HCT116 (cell line): ENCODE measurements around the gene PPFIBP1.

Experiments
- EGR1 ChIP-seq: IDR thresholded peaks from 2 replicates; pipeline ENCODE4 v1.6.1; 2012; ENCODE audit warnings: low read depth
- EZH2 ChIP-seq: fragments of 200-600 bp; sonication (generic); IDR thresholded peaks from 2 replicates; pipeline ENCODE4 v1.6.1; 2017; ENCODE audit warnings: antibody characterized with exemption, mixed run types
- POLR2A ChIP-seq: IDR thresholded peaks from 2 replicates; pipeline ENCODE4 v1.7.0; 2011; ENCODE audit warnings: borderline replicate concordance; ENCODE audit not compliant: insufficient read depth, insufficient read length; ENCODE audit errors: extremely low read depth
- POLR2AphosphoS5 ChIP-seq: IDR thresholded peaks from 2 replicates; pipeline ENCODE4 v1.6.1; 2011; ENCODE audit warnings: mild to moderate bottlenecking, low read depth, low read length, moderate library complexity
- SIN3A ChIP-seq: IDR thresholded peaks from 2 replicates; pipeline ENCODE4 v1.6.1; 2012; ENCODE audit warnings: low read depth
- TCF7L2 ChIP-seq: IDR thresholded peaks from 2 replicates; pipeline ENCODE4 v1.7.0; 2011; ENCODE audit warnings: borderline replicate concordance, inconsistent platforms; ENCODE audit not compliant: insufficient read depth, insufficient read length; ENCODE audit errors: extremely low read depth
- TF ChIP-seq, protein P1 (sequence below), 3 experiments: fragments of 200-600 bp in 1 of 3; sonication (generic) in 1 of 3; IDR thresholded peaks in 2 of 3; conservative IDR thresholded peaks in 1 of 3; 2 replicates each; pipeline ENCODE4 v1.5.1; 2012 to 2017; ENCODE audit warnings: low read depth in 2 of 3, low read length in 2 of 3, antibody characterized with exemption in 1 of 3, borderline replicate concordance in 1 of 3, control low read depth in 1 of 3, mild to moderate bottlenecking in 1 of 3, mixed read lengths in 1 of 3, mixed run types in 1 of 3, moderate library complexity in 1 of 3; ENCODE audit not compliant: insufficient read depth in 1 of 3
- TF ChIP-seq, protein P2 (sequence below): IDR thresholded peaks from 2 replicates; pipeline ENCODE4 v1.6.1; 2012; ENCODE audit warnings: low read depth

DNA sequence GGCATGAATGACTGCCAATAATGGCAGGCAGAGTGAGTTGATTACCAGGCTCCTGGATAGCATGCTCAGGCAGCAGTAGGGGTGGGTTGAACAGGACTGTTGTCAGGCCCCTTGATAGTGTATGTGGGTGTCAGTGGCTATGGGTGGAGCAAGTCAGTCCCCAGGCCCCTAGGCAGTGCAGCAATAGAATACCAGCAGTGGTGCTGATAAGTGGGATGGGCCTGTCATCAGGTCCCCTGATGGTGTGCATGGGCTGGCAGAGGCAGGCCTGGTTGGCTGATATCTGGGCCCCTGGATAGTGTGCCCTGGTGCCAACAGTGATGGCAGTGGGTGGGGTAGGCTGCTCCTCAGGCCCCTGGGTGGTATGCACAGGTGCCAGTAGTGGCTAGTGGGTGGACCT, 45.1 kb upstream of the PPFIBP1 start:
- TF ChIP-seq, protein P1, sequence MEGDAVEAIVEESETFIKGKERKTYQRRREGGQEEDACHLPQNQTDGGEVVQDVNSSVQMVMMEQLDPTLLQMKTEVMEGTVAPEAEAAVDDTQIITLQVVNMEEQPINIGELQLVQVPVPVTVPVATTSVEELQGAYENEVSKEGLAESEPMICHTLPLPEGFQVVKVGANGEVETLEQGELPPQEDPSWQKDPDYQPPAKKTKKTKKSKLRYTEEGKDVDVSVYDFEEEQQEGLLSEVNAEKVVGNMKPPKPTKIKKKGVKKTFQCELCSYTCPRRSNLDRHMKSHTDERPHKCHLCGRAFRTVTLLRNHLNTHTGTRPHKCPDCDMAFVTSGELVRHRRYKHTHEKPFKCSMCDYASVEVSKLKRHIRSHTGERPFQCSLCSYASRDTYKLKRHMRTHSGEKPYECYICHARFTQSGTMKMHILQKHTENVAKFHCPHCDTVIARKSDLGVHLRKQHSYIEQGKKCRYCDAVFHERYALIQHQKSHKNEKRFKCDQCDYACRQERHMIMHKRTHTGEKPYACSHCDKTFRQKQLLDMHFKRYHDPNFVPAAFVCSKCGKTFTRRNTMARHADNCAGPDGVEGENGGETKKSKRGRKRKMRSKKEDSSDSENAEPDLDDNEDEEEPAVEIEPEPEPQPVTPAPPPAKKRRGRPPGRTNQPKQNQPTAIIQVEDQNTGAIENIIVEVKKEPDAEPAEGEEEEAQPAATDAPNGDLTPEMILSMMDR (IDR thresholded peaks at IDR 0.05 in 2 of 3, conservative IDR thresholded peaks at IDR 0.05 in 1 of 3; ENCODE audit: borderline replicate concordance in 1 of 3, insufficient read depth in 1 of 3, low read depth in 2 of 3, low read length in 2 of 3), result no peak
- TF ChIP-seq POLR2AphosphoS5 (no peak), EZH2 (no peak), POLR2A (no peak), SIN3A (no peak), TCF7L2 (no peak), EGR1 (no peak)
- TF ChIP-seq, protein P2, sequence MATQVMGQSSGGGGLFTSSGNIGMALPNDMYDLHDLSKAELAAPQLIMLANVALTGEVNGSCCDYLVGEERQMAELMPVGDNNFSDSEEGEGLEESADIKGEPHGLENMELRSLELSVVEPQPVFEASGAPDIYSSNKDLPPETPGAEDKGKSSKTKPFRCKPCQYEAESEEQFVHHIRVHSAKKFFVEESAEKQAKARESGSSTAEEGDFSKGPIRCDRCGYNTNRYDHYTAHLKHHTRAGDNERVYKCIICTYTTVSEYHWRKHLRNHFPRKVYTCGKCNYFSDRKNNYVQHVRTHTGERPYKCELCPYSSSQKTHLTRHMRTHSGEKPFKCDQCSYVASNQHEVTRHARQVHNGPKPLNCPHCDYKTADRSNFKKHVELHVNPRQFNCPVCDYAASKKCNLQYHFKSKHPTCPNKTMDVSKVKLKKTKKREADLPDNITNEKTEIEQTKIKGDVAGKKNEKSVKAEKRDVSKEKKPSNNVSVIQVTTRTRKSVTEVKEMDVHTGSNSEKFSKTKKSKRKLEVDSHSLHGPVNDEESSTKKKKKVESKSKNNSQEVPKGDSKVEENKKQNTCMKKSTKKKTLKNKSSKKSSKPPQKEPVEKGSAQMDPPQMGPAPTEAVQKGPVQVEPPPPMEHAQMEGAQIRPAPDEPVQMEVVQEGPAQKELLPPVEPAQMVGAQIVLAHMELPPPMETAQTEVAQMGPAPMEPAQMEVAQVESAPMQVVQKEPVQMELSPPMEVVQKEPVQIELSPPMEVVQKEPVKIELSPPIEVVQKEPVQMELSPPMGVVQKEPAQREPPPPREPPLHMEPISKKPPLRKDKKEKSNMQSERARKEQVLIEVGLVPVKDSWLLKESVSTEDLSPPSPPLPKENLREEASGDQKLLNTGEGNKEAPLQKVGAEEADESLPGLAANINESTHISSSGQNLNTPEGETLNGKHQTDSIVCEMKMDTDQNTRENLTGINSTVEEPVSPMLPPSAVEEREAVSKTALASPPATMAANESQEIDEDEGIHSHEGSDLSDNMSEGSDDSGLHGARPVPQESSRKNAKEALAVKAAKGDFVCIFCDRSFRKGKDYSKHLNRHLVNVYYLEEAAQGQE, result no peak
